AG04449 (cell line): ENCODE data around the gene SRP9.
"Not testable (repeated sequence)": the region's sequence is repeated elsewhere in the genome, so short reads cannot be mapped to it uniquely, and the experiment has no call there.

ENCODE experiments used
- CTCF ChIA-PET: fragments of 350-600 bp; formaldehyde crosslinking; extraction: SDS; loops from one replicate; lab custom pipeline; 2021; ENCODE audit warnings: antibody characterized with exemption; lab: Yijun Ruan, JAX
- POLR2A ChIA-PET: fragments of 400-600, 350-600 bp; formaldehyde crosslinking; extraction: SDS; loops from one replicate; lab custom pipeline; 2020; ENCODE audit warnings: antibody characterized with exemption, inconsistent platforms; lab: Yijun Ruan, JAX
- DNase-seq: peaks from one replicate; pipeline ENCODE4 v3.0.0-alpha.2; 2010; ENCODE audit warnings: low read depth, low spot score
- H3K4me3 ChIP-seq: 2 replicates; pipeline ENCODE4 v1.5.1; 2011; ENCODE audit warnings: low read depth, mild to moderate bottlenecking, control low read depth, low read length
- TF ChIP-seq, protein P1 (sequence below): IDR thresholded peaks from one replicate; pipeline ENCODE4 v1.5.1; 2011; ENCODE audit warnings: mild to moderate bottlenecking, moderate library complexity, low read length, control low read depth, inconsistent platforms; ENCODE audit not compliant: insufficient read depth; ENCODE audit errors: missing control alignments

Gene SRP9

DNA sequence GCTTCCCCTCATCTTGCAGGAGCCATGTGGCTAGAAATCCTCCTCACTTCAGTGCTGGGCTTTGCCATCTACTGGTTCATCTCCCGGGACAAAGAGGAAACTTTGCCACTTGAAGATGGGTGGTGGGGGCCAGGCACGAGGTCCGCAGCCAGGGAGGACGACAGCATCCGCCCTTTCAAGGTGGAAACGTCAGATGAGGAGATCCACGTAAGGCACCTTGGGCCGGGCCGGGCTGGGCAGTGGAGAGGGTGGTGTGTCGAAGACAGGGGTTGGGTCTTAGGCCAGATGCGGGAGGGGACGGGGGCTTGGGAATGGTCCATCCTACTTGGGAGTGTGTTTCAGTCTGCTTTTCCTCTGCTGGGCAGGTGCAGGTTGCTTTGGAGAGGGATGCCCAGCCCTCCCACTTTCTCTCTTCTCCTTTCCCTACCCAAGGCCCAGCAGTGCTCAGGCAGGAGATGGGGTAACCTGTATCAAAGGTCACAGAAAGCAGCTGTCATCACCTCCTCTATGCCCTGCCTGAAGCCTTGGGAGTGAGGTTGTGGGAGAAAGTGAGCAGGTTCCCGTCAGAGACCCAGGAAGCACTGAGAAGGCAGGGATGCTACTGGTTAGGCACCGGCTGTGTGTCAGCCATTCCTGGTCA is 51.2 kb downstream of the SRP9 start:
- DNase-seq: no peak
- ChIA-PET POLR2A (no interaction called here), CTCF (interaction anchor here (1.4 kb wide), 1 partner anchor 11 kb away, joined by 3 read pairs; no protein-coding TSS in a partner anchor)
- no peak overlapping the region for H3K4me3 ChIP-seq
- TF ChIP-seq, protein P1, sequence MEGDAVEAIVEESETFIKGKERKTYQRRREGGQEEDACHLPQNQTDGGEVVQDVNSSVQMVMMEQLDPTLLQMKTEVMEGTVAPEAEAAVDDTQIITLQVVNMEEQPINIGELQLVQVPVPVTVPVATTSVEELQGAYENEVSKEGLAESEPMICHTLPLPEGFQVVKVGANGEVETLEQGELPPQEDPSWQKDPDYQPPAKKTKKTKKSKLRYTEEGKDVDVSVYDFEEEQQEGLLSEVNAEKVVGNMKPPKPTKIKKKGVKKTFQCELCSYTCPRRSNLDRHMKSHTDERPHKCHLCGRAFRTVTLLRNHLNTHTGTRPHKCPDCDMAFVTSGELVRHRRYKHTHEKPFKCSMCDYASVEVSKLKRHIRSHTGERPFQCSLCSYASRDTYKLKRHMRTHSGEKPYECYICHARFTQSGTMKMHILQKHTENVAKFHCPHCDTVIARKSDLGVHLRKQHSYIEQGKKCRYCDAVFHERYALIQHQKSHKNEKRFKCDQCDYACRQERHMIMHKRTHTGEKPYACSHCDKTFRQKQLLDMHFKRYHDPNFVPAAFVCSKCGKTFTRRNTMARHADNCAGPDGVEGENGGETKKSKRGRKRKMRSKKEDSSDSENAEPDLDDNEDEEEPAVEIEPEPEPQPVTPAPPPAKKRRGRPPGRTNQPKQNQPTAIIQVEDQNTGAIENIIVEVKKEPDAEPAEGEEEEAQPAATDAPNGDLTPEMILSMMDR: no peak

DNA sequence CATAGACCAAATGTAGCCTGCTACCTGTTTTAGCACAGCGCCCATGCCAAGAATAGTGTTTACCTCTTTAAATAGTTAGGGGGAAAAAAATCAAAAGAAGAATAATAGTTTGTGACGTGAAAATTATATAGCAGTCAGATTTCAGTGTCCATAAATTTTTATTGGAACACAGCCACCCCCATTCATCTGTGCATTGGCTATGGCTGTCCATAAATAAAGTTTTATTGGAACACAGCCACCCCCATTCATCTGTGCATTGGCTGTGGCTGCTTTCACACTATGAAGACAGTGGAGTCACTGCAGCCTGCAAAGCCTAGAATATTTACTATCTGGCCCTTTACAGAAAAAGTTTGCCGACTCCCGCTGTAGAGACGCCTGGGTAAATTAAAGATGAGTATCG is 53.2 kb downstream of the SRP9 start:
- TF ChIP-seq, protein P1: no peak
- POLR2A ChIA-PET: no interaction called here
- CTCF ChIA-PET: interaction anchor here (1.1 kb wide), 1 partner anchor 17 kb away, joined by 5 read pairs; no protein-coding TSS in a partner anchor

DNA sequence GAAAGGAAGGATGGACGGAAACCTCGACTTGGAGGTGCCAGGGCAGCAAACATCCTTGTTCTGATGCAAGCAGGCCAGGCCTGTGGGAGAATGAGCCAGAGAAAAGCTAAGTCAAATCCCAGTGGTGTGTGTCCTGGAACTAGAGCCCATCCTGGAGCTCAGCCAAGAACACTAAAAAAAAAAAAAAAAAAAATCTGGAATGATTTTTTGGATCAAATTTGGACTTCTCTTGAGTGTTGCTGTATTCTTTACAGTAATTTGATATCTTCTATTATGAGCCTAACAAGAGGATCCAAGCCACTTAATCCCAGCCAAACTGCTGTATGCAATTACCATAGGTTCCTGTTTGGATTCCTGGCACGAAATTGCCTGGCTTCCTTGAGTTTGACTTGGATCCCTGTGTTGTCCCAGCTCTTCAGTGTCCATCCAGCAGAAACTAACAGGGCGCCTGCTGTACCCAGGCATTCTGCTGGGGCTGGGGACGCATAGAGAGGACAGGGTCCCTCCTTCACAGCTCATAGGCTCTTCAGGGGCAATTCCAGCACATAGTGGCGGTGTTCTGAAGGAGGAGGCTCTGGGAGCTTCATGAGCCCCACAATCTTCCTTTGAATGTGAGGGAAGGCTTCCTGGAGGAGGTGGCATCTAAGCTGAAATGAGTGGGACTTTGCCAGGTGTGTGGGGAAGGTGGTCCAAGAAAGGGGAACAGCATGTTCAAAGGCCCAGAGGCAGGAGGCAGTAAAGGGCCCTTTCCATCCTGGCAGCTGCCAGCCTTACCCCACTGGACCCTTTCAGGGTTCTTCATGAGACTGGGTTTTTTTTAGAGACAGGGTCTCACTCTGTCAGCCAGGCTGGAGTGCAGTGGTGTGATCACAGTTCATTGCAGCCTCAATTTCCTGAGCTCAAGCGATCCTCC is 57.0 kb downstream of the SRP9 start:
- TF ChIP-seq, protein P1: no peak
- H3K4me3 ChIP-seq: no peak overlapping the region
- DNase-seq: peak; percentile 9
- ChIA-PET POLR2A (no interaction called here), CTCF (interaction anchor here (0.7 to 2.1 kb wide), 5 partner anchors 13 to 359 kb away, joined by 3 to 11 read pairs (median 3); no protein-coding TSS in a partner anchor)

More for the DNA sequence above, 53.2 kb downstream of the SRP9 start:
- no peak for DNase-seq
- H3K4me3 ChIP-seq: no peak overlapping the region

DNA sequence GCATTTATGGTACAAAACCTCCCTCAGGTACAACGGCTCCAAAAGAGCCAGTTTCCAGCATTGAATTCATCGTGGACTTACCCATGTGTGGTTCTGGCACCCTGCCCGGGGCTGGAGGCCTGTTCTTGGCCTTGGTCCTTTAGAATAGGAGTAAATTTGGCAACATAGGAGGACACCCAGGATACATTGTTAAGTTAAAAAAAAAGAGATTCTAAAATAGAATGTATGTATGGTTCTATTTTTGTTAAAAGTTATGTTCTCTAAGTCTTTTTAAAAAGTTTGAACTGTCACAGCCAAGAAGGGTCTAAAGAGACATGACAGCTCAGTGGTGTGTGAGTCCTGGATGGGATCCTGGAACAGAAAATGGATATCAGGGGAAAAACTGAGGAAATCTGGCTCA is 58.2 kb downstream of the SRP9 start:
- TF ChIP-seq, protein P1: no peak
- CTCF ChIA-PET: interaction anchor here (1.2 to 2.1 kb wide), 3 partner anchors 14 to 361 kb away, joined by 3 to 11 read pairs (median 3); no protein-coding TSS in a partner anchor
- H3K4me3 ChIP-seq: no peak overlapping the region
- no peak for DNase-seq
- POLR2A ChIA-PET: no interaction called here

DNA sequence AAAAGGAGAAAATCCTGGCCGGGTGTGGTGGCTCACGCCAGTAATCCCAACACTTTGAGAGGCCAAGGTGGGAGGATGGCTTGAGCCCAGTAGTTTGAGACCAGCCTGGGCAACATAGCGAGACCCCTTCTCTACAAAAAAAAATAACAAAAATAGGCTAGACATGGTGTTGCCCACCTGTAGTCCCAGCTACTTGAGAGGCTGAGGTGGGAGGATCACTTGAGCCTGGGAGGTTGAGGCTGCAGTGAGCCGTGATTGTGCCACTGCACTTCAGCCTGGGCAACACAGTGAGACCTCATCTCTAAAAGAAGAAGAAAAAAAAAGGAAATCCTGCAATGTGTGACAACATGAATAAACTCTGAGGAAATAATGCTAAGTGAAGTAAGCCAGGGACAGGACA is 58.7 kb downstream of the SRP9 start:
- DNase-seq, H3K4me3 ChIP-seq, POLR2A ChIA-PET: not testable (repeated sequence)
- CTCF ChIA-PET: interaction anchor here (1.2 to 1.3 kb wide), 2 partner anchors 15 to 65 kb away, joined by 3 read pairs; no protein-coding TSS in a partner anchor

DNA sequence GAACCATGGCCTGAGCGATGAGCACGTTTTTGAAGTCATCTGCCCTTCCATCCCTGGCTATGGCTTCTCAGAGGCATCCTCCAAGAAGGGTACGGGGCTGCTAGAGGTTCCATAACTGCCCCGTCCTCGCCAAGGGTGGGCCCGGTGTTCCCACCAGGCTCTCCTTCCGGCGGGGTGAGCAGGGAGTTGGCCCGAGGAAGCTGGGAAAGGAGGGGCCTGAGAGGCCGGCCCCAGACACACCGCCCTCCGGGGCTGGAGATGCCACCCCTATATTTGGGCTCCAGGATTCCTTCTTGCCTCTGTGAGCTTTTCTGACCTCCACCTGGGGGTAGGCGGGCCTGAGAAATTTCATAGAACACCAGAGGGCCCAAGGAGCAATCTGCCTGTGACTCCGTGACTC is 61.2 kb downstream of the SRP9 start:
- ChIA-PET CTCF (interaction anchor here (9.8 kb wide), 1 partner anchor 363 kb away, joined by 105 read pairs; no protein-coding TSS in a partner anchor), POLR2A (no interaction called here)
- TF ChIP-seq, protein P1: no peak
- H3K4me3 ChIP-seq: no peak overlapping the region
- DNase-seq: no peak
